Suppressor macrophage (primary cell): Measurements from ENCODE around the gene TALDO1.
A peak's percentile ranks its signal among the peaks of the same experiment; 100 is the strongest.

Experiments used
- DNase-seq, 4 experiments: peaks; one replicate each; pipeline ENCODE4 v3.0.0-alpha.2; 2020 to 2022

TALDO1 gene

DNA sequence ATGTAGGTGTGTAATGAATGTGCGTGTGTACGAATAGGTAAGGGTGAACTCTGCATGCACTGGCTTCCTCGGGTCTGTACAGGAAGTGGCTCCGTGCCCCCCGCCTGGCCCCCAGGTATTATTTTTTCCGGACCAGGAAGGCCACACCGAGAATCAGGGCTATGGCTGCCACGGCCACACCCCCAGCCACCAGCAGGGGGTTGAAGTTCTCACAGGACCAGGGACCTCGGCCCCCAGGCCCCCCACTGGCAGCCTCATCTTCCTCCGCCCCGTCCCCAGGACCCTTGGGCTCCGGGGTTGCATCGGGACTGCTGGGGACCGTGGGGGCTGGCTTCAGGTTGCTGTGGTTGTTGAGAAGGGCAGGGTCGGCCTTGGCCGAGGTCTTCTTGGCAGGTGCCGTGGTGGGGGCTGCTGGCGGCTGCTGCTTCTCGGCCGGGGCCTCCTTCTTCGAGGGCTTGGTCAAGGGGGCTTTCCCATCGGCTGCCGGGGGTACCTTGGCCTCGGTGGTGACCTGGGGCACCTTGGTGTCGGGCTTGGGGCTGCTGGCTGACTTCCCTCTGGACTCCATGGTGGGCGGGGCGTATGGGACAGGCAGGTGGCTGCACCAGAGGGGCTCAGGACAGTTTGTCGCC is 40.9 kb downstream of the TALDO1 start:
- no peak for DNase-seq

DNA sequence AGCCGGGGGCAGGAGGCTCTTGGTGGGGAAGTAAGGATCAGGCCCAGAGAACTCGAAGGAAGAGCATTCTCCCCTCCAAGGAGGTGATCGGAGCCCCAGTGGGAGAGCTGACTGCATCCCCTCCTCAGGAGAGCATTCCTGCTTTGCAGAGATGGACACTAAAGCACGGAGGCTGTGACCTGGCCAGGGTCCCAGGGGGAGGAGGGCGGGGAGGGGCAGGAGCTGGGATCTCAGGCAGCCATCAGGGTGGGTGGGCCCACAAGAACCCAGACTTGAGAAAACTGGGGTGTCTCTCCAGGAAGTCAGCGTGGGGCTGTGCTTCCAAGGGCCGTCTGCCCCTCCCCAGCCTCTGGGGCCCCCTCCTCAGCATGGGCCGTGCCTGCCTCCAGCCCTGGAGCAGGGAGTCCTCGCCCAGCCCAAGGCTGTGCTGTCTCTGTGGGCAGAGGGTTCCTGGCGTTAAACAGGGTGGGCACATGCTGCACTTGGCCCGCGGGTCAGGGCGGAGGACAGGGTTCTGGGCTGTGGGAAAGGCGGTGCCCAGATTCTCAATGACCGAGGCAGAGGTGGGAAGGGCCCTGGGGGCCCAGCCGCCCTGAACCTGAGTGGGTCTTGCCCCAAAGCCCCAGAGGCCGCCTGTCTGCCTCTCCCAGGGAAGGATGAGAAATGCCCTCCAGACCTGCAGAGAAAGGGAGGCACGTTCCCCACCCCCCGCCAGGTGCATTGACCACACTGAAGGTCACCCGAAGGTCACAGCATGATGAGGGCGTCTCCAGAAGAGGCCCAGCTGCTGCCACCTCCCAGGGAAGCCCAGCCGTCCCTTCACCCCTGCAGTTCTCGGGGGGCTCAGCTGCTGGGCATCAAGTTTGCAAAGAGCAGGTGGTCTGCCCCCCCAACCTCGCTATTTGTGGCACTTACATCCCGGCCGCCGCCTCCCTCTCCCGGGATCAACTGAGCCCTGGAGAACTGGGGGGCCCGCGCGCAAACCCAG is 42.0 kb downstream of the TALDO1 start:
- DNase-seq, result no peak

DNA sequence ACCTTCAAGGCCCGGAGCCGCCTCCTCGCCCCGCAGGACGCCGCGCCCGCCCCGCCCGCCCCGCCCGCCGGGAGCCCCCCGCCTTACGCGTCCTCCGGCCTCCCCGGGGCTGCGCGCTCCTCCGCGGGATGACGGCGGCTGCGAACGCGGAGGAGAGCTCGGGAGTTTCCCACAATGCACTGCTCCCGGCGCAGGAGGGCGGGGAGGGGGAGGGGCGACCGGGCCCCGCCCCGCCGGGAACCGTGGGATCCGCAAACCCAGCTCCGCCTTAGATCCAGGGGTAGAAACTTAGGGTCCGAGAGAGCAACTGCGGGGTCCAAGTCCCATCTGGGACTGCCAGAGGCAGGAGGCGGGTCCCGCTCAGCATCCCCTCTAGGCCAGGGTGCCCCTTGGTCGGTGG is 42.7 kb downstream of the TALDO1 start, which contains the start of gene CEND1:
Gene CEND1 (minus strand): TSS at position 148 of the 400 bp plus-strand sequence. CDS start 1,514 bp downstream, outside the sequence.
- DNase-seq, result peak in 3 of 4 experiments; percentile 19 to 50 (median 44)

DNA sequence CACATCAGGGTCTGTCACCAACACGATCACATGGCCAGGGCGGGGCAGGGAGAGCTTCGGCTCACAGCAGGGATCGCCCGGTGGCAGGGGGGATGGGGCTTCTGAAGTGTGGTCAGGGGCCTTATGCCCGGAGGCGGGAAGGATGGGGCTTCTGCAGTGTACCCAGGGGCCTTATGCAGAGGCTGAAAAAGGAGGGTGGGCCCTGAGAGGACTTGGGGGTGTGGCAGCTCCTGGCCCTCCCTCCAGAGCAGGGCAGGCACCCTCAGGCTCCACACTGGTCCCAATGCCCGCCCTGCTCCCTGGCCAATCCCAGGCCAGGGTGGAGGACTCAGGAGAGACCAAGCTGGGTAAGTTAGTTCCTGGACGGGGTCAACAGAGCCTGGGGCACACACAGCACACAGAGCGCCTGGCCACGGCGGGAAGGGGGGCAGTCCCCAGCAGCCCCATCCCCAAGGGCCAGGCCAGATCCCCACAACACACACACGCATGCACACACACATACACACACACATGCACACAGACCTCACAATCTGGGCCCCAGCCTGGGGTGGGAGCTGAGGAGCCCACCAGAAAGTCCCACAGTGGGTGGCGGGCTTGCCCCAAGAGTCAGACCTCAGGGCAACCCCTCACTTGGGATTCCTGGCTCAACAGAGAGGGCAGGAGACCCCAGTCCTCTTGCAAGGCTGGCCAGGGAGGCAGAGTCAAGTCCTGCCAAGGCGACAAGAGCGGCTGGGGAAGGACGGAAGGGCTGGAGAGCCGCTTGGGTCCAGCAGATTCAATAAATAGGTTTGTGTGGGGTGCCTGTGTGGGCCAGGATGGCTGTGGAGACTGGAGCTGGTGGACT is 43.7 kb downstream of the TALDO1 start:
- no peak for DNase-seq

DNA sequence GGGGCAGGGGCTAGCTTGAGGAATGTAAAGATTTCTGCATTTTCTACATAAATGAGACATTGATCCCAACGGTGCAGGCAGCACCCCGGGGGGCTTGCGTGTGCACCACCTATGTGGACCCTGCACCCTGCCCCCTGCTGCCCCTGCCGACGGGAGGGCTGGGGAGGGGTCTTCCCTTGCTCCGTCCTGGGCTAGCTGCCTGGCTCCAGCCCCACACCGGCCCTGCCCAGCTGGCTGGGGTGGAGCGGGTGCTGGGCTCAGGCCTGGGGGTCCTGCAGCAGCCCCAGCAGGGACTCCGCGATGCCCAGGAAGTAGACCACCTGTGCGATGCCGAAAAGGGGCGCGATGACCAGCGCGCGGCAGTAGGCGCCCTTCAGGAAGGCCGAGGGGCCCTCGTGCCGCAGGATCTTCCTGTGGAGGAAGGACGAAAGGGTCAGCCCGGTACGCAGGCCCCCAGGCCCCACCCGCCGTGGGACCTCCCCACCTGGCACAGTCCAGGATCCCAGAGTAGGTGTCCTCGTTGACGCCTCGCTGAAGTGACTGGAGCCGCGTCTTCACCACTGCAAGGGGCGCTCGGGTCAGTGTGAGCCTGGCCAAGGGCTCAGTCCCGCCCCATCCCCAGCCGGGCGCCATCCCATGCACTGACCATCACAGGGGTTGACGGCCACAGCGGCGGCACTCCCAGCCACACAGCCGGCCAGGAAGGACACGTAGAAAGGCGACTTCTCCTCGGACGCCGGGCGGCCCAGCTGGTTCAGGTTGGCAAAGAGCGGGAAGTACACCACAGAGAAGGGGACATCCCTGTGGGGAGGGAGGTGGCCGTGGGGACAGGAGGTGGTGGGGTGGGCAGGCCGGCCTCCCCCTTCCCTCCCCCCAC is 44.6 kb downstream of the TALDO1 start:
- DNase-seq, result no peak

DNA sequence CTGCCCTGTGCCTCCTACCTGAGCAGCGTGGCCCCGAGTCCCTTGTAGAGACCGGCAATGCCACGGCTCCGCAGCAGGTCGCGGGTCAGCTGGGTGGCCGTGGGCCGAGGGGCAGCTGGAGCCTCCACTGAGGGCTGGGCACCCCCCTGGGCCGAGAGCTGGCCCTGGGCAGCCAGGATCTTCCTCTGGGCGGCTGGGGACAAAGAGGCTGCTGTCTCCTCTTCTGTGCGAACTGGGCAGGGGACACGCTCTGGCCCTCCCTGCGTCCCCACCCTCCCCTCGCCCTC is 45.2 kb downstream of the TALDO1 start:
- DNase-seq, result no peak

DNA sequence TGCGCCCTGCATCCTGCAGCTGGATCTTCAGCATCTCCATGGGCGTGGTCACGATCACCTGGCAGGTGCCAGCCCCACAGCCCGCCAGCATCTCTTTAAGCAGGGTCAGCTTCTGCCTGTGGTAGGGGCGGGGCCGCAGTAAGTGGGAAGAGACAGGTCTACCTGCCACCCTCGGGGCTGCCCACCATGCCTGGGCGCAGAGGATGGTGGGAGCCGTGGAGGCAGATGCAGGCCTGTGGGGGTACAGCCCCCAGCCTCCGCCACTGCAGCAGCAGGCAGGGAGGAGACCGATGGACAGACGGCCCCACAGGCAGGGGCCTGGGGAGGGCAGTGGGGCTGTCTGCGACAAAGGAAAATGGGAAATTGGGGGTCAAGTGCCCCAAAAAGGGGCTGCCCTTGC is 45.6 kb downstream of the TALDO1 start:
- DNase-seq, result no peak

DNA sequence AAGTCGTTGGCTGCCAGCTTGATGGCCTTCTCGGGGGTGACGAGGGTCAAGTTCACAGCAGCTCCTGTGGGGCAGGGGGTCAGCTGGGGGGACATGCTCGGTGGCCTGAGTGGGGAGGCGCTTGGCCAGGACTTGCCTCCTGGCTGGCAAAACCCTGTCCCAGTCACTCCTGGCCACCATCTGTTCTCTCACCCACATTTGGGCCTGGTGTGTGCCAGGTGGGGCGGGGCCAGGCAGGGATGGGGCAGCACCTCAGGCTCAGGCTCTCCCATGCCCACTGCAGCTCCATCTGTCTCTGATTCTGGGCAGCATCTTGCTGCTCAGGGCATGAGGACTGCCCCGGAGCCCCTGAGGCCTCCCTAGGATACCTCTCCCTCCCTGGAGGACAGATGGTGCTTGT is 46.3 kb downstream of the TALDO1 start:
- DNase-seq, result no peak

DNA sequence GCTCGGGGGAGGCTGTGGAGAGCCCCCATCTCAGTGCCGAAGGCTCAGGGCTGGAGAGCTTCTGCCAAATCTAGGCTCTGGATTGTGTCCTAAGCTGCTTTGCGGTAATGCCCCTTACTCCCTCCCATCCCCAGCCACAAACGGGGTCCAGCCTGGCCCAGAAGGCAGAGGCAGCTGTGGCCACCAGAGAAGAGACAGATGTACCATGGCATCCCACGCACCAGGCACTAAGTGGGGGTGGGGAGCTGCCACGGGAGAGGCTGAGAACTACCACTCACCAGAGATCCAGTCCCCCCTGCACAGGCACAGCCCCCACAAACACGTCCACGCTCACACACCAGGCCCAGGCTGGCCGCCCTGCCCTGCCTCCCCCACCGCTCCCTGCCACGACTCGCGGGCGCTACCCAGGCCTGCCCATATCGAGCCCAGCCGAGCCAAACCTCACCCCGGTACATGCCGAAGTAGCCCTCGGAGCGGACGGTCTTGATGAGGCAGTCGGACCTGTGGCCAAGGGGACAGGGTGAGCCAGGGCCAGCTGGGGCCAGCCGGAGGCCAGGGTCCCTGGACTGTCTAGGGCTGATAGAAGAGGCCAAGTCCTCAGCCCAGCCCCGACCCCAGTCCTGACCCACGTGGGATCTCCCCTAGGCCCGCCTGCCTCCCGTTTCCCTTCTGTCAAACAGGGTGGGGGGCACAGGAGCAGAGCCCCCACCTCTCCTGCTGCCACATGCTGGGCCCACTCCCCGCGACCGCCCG is 46.9 kb downstream of the TALDO1 start:
- DNase-seq, result no peak

DNA sequence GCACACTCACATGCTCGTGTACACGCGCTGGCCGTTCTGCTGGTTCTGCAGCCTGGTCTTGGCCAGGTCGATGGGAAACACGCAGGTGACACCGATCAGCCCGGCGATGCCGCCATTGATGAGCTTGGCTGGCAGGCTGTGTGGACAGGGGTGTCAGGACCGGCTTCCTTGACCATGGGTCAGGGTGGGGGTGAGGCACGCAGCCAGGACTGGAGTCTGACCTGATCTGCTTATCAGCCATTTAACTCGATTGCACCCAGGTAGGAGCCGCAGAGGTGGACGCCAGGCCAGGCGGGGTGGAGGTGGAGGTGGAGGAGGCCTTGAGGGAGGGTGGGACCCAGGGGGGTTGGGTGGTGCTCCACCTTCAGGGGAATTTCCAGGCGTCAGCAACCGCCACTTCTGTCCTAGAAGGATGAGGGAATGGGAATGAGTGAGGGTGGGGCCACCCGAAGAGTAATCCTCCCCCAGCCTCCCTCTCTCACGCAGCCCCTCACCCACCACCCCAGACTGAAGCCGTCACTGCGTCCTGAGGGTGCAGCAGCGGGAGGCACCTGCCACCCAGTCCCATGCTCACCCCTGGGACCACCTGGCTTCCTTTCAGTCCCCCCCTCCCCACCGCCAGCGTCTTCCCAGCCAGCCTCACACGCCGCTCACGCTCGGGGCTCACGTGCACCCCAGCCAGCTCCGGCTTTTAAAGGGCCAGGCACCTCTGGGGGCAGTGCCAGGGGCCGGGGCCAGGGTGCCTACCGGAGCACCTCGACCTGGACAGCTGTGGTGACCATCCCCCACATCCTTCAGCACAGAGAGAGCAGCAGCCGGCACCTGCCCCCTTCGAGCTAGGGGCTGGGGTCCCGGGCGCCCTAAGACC is 47.7 kb downstream of the TALDO1 start:
- no peak for DNase-seq

DNA sequence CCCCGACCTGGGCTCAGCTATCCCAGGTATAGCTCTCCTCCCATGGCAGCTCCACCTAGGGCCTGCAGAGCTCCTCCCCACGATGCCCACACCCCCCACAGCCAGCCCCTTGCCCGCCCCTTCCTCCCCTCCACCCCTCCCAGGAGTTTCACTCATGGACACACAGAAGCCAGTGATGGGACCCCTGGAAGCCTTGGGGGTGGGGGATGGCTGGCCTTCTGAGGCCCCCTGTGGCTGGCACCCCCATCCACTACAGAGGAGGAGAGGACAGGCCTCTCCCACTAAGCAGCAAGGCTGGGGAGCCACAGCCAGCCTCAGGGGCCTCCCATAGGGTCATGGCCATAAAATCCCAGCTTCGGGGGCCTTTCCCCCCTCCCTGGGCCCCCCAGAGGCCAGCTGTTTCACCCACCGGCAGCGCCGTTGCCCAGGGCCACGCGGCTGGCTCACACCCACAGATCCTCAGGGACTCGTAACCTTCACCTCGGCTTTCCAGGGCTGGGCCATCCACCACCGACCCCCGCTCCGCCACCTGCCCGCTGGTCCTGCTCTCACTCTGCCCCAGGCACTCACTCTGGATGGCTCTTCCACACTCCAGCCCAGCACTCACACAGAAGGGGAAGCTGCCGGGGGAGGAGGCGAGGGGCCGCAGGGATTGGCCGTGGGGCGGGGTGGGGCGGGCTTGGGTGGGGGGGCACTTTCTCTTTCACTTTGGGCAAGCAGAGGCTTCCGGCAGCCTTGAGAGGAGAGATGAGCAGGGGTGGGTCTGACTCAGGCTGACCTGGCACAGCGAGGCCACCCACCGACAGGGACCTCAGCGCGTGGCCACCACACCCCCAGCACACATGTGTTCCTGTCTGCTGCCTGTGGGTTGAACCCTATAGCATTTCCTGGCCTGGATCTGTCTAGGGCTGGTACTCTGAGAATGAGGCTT is 48.6 kb downstream of the TALDO1 start:
- peak; percentile 85 to 93 (median 92) for DNase-seq

DNA sequence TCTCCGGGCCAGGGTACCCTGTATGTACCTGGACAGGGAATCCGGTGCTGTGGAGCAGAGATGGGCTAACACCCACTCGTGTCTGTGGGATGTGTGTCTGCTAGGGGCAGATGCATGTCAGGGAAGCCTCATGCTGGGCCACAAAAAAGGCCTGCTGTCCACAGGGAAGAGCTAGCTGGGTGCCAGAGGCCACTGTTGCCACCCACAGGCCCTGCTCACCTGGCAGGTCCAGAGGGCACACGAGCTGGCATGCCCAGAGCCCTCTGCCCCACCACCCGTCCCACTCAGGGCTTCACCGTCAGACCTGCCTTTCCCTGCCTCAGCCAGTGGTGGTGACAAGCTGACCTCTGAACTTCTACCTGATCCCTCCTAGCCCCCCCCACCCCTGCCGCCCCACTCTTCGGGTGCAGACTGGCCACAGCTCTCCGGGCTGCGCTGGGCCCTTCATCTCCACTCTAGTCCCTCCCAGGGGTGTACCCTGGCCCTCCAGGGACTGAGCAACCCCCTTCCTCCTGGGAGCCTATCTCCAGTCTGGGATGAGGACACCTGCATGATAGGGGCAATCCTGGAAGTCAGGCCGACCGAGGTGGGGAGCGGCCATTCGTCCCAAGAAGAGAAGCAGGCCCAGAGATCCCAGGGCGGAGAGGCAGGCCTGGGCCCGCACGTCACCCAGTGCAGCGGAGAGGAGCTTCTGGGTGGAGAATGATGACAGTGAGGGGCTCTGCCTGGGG is 49.5 kb downstream of the TALDO1 start:
- no peak for DNase-seq

DNA sequence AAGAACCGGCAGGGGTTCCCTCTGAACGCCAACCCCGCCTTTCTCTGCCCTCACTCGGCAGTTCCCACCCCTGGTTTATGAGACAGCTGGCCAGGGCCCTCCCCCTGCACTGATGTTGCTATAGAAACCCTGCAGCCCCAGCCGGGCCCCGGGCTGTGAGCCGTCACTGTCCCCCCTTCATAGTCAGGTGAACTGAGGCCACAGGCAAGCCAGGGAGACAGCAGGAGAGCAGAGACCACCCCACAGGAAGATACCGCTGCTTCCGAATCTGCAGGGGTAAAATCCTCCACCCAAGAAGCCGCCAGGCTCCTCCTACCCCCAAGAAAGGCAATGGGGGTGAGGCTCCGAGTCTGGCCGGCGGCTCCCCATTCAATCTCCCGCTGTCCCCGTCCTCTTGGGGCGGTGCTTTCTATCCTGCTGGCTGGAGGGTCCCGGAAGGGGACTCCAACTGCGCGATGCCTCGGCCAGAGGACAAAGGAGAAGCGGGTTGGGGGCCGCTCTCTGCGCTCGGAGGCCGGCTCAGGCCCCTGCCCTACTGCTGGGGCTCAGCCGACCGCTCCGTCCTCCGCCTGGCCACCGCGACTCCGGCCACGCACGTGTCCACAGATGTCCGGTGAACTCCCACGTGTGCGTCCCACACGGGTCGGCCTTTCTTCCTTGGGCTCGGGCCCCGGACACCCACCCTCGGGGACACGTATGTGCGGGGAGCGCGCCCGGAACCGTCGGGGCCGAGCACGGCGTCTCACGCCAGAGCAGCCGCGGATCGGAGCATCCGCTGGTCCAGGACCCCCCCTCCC is 50.2 kb downstream of the TALDO1 start:
- DNase-seq, result peak; percentile 63 to 85 (median 74)

DNA sequence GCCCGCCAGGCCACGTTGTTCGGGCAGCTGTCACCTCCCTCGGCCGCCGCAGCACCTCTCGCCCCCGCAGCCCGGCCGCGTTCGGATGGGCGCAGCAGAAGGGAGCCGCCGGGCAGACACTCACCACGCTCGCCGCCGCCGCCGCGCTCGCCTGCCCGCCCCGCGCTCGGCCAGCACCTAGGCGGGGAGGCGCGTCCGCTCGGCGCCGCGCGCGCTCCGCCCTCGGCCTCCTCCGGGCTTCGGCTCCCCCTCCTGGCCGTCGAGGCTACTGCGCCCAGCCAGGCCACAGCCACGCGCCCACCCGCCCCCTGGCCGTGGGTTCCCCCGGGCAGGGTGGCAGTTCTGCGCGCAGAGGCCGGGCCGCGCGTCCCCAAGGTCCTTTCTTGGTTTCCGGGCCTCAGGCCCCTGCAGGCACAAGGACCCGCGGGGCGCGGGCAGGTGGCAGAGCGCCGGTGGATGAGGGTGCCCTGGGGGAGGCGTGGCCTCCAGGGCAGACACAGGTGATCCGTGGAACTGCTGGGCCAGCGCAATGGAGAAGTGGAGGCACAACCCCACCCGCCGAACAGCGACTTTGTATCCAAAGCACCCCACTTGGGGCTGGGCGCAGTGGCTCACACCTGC is 50.9 kb downstream of the TALDO1 start, which contains the start of gene SLC25A22:
Gene SLC25A22 (minus strand): TSS at position 189 of the 621 bp plus-strand sequence. CDS start 3,275 bp downstream, outside the sequence.
- peak; percentile 85 to 96 (median 90) for DNase-seq

DNA sequence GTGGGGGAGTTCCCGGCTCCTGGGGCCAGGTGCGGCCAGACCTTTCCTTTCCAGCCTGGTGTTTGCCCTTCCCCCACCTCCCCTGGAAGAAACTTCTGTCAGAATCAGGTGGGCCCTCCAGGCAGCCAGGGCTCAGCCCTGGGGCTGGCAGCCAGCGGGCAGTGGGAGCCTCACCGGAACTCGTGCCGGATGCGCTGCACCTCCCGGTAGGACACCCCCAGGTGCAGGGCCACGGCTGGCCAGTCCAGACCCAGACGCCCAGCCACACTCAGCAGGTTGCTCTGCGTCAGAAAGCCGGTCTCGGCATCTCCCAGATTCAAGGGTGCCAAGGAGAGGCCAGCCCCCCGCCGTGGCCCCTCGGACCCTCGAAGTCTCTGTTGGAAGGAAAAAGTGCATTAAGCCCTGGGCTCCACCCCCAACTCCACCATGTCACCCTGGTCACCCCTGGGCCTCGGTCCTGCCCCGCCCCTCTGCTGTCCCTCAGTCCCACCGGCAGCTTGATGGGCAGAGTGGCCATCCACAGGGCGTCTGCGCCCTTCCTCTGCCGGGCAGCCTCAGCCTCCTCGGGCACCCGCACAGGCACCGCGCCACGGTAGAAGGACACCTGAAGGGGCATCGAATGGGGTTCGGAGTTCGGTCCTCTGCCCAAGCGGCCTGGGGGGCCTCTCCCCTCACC is 52.5 kb downstream of the TALDO1 start:
- DNase-seq, result no peak

DNA sequence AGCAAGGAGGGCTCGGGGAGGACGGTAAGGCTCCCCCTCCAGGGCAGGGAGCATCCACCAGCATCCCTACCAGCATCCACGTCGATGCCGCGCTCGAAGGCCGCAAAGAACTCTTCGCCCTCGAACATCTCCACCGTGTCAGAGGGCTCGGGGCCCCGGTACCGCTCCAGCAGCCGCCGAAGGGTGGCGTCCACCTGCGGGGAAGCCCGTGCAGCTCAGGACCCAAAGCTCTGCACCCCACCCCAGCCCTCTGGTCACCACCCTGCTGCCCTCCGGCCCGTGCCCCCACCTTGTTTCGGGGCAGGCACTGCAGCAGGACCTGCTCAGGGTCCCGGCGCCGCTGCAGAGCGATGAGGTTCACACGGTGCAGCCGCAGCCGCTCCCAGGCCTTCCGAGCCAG is 53.2 kb downstream of the TALDO1 start:
- no peak for DNase-seq
